Bronchial epithelial cell (primary cell): Measurements from ENCODE around the gene SYT6. TPM values are rescaled to one million over a fixed set of nuclear protein-coding genes. Genes with fewer than 3 reads are reported as not detected.

ENCODE experiments used
- DNase-seq: peaks from one replicate; pipeline ENCODE4 v3.0.0-alpha.2; 2010; ENCODE audit warnings: low read depth
- FAIRE-seq: peaks from 2 replicates; lab custom pipeline; 2011; peaks lifted over from hg19 to GRCh38; lab: Jason Lieb, UNC
- H3K27me3 ChIP-seq: 2 replicates; pipeline ENCODE4 v1.5.1; 2011; ENCODE audit warnings: low read length; ENCODE audit not compliant: control insufficient read depth, insufficient read depth
- H3K36me3 ChIP-seq: 2 replicates; pipeline ENCODE4 v1.5.1; 2011; ENCODE audit warnings: low read length; ENCODE audit not compliant: control insufficient read depth, insufficient read depth
- H3K4me3 ChIP-seq: 2 replicates; pipeline ENCODE4 v1.5.1; 2011; ENCODE audit warnings: mild to moderate bottlenecking, low read depth, low read length, control low read depth
- total RNA-seq: library from RNA; depleted of rRNA; stranded (reverse); fragments of >200 nt; gene quantifications from 2 replicates; pipeline ENCODE4 v1.2.1, GENCODE V29; 2014
- TF ChIP-seq, protein P1 (sequence below): IDR thresholded peaks from 2 replicates; pipeline ENCODE4 v1.5.1; 2011; ENCODE audit warnings: mild to moderate bottlenecking, moderate library complexity, low read length, control low read depth, inconsistent platforms; ENCODE audit not compliant: insufficient read depth, severe bottlenecking

SYT6 gene
- total RNA-seq, 1 donor from 2014 or later, result not detected

DNA sequence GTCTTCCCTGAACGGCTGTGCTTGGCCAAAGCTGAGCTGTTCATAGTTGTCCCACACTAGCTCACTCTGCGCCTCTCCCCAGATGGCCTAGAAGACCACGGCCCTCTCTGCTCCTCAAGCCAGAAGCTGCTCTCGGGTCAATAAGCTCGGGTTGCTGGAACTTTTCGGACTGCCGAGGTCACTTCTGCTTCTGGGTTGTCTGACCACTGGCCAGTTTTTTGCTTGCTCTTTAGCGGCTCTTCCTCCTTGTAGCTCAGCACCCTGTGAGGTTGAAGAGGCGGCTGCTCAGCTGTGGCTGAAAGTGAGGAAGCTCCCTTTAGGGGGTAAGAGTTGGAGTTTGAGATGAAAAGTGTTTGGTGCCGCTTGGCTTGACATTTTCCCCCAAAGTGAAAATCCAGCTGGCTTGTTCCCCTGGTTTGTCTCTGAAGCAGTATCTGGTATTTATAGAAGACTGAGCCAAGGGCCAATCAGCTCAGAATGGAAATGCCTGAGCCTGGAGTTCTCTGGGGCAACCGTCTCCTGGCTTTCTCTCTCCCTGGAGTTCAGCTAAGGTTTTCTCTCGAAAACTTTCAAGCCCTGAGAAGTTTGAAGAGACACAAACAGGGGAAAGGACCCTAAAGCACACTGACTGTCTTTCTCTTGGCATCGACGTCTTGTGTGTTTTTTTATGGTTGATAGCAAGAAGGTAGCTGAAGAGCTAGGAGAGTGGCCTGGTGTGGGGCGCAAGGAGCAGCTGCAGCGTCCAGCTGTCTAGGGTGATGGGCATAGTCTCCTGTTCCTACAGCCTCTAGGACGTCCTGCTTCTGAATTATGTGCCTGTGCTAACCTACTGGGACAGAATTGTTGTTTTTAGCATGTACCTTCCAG lies 72.0 kb downstream of the SYT6 start:
- FAIRE-seq (no peak), DNase-seq (no peak)
- Histone ChIP-seq H3K27me3 (peaks cover 8% of the 10 kb centered on the region), H3K36me3 (no peaks in the 10 kb centered on the region), H3K4me3 (no peak overlapping the region)
- TF ChIP-seq, protein P1, sequence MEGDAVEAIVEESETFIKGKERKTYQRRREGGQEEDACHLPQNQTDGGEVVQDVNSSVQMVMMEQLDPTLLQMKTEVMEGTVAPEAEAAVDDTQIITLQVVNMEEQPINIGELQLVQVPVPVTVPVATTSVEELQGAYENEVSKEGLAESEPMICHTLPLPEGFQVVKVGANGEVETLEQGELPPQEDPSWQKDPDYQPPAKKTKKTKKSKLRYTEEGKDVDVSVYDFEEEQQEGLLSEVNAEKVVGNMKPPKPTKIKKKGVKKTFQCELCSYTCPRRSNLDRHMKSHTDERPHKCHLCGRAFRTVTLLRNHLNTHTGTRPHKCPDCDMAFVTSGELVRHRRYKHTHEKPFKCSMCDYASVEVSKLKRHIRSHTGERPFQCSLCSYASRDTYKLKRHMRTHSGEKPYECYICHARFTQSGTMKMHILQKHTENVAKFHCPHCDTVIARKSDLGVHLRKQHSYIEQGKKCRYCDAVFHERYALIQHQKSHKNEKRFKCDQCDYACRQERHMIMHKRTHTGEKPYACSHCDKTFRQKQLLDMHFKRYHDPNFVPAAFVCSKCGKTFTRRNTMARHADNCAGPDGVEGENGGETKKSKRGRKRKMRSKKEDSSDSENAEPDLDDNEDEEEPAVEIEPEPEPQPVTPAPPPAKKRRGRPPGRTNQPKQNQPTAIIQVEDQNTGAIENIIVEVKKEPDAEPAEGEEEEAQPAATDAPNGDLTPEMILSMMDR, result no peak

DNA sequence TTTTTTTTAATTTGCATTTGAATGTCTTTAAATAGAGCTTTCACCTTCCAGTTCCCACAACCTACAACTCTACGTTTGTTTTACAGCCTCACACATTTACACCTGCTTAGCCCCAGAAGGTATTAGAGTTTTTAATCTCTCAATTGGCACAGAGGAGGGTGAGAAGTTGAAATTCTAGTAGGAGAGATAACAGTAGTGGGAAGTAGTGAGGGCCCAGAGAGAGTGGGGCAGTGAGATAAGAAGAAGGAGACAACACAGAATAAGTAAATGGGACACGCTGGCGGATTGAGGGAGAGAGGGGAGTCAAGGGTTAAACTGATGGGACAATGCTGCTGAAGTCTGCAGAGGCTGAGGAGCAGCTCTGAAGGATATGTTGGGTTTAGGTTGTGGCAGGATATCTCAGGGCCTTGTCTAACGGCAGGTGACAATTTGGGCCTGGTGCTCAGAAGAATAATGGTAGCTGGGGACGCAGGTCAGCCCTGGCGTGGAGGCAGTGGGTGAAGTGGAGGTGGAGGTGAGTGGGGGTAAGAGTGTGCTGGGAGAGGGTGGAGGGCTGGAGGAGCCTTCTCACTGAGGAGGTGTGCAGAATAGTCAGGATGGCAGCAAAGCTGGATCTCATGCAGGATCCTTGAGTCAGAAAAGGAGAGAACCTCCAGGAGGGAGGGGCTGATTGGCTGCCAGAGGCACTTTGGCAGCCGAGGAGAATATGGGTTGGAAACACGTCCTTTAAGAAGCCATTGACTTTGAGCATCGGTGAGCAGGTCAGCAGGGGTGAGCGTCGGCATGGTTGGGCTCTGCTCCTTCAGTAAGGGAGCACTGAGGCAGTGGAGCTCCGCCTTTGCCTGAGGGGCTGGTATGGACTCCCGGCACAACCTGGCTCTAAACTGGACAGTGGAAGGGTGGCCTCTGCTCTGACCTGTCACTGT lies 72.9 kb downstream of the SYT6 start:
- Histone ChIP-seq H3K36me3 (no peaks in the 10 kb centered on the region), H3K27me3 (peaks cover 8% of the 10 kb centered on the region), H3K4me3 (no peak overlapping the region)
- FAIRE-seq (no peak), DNase-seq (no peak)
- TF ChIP-seq, protein P1, result no peak

DNA sequence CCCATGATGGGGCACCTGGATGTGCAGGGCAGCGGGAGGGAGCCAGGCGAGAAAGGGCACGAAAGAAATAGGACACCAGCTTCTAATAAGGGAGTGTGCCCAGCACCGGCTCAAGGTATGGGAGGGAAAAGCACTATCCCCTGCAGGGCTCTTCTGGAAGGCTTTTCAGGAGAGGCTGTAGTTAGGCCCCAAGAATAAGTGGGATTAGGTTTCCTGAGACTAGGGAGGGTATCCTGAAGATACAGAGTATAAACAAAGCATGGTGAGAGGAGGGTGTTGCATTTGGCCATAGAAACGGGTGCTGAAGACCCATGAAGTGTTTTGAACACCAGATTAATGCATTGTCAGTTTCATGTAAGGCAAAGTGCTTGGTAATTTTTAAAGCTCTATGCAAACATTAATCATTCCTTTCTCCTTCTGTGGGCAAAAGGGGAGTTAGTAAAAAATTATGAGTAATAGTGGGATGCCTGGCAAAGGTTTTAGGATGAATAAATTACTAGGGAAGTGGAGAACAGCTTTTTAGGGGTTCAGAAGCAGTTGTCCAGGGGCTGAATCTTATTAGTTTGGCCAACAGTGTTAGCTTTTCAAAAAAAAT lies 74.0 kb downstream of the SYT6 start:
- DNase-seq (peak; percentile 7), FAIRE-seq (no peak)
- no peaks in the 10 kb centered on the region for H3K36me3 ChIP-seq
- TF ChIP-seq, protein P1, result no peak
- peaks cover 8% of the 10 kb centered on the region for H3K27me3 ChIP-seq
- no peak overlapping the region for H3K4me3 ChIP-seq

DNA sequence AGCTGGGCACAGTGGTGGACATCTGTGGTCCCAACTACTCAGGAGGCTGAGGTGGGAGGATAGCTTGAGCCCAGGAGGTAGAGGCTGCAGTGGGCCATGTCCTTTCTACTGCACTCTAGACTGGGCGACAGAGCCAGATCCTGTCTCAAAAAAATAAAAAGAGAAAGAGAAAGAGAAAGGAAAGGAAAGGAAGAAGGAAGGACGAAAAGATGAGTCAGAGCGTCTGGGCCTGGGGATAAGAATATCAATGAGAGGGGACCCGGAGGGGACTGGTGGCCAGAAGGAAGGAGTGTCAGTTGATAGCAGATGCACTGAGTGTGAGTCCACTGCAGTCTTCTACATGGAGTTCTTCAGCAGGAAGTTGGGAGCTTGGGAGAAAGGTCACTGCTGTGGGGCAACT lies 75.6 kb downstream of the SYT6 start:
- no peak for DNase-seq
- no peaks in the 10 kb centered on the region for H3K36me3 ChIP-seq
- FAIRE-seq, result no peak

DNA sequence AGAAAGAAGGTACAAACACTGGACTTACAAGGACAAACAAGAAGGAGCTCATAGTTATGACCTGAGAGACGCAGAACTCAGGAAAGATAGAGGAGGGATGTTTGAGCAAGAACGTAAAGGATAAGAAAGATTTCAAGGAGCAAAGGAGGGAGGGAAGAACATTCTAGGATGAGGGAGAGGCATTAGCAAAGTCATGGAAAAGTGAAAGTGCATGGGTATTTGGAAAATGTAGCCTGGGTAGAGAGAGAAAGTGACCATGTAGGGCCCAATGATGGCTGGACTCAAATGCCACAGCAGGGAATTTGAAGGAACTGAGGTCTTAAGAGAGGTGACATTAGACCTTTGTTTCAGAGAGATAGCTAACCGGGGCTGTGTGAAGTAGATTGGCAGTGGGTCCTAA lies 76.5 kb downstream of the SYT6 start:
- H3K4me3 ChIP-seq, result no peak overlapping the region
- FAIRE-seq (no peak), DNase-seq (no peak)
- H3K27me3 ChIP-seq, result peaks cover 8% of the 10 kb centered on the region
- H3K36me3 ChIP-seq, result no peaks in the 10 kb centered on the region
- TF ChIP-seq, protein P1, result no peak

More for the DNA sequence above, 75.6 kb downstream of the SYT6 start:
- peaks cover 8% of the 10 kb centered on the region for H3K27me3 ChIP-seq
- TF ChIP-seq, protein P1, result no peak
- no peak overlapping the region for H3K4me3 ChIP-seq
